ENCODE results near the gene CLDN9.

Gene CLDN9

GRCh38 chr16:3012828-3013420, at the start of gene CLDN9:
Gene CLDN9, plus strand, starts transcription at chr16:3012923. Its CDS starts 440 bp downstream, at chr16:3013363.
- DNase-seq: no peak

- DNase-seq: peak; percentile 52 to 73
These were observed 49.5 kb upstream of the CLDN9 start for GRCh38 chr16:2963074-2963722.

GRCh38 chr16:2963723-2964474, 48.8 kb upstream of the CLDN9 start, which contains the start of gene KREMEN2:
Gene KREMEN2, plus strand, starts transcription at chr16:2964275. Its CDS starts 246 bp downstream, at chr16:2964521.
- DNase-seq: peak; percentile 52 to 56

GRCh38 chr16:2964475-2965336, 48.0 kb upstream of the CLDN9 start:
- DNase-seq: peak; percentile 41 to 51

- DNase-seq: no peak
These were observed 46.5 kb upstream of the CLDN9 start for GRCh38 chr16:2966043-2966807.

GRCh38 chr16:2966808-2967191, 45.9 kb upstream of the CLDN9 start:
- no peak for DNase-seq

GRCh38 chr16:2967211-2967631, 45.5 kb upstream of the CLDN9 start:
- no peak for DNase-seq

GRCh38 chr16:2967721-2968161, 45.0 kb upstream of the CLDN9 start:
- no peak for DNase-seq

GRCh38 chr16:2968368-2968737, 44.4 kb upstream of the CLDN9 start:
- no peak for DNase-seq

- peak; percentile 71 to 72 for DNase-seq
These were observed 43.8 kb upstream of the CLDN9 start, which contains the start of gene PAQR4 for GRCh38 chr16:2968738-2969544. Gene PAQR4, plus strand, starts transcription at chr16:2969348. Its CDS starts 327 bp downstream, at chr16:2969675.

GRCh38 chr16:2969545-2970521, 42.9 kb upstream of the CLDN9 start:
- DNase-seq: peak; percentile 58 to 73

- no peak for DNase-seq
These were observed 42.2 kb upstream of the CLDN9 start for GRCh38 chr16:2970563-2970962.

GRCh38 chr16:2971134-2971984, 41.4 kb upstream of the CLDN9 start:
- DNase-seq: no peak

- DNase-seq: no peak
These were observed 40.5 kb upstream of the CLDN9 start for GRCh38 chr16:2971985-2972784.

- DNase-seq: no peak
These were observed 39.6 kb upstream of the CLDN9 start for GRCh38 chr16:2973093-2973492.

- DNase-seq: no peak
These were observed 39.0 kb upstream of the CLDN9 start for GRCh38 chr16:2973605-2974318.
